ENCODE data around the gene ACOT12.
A peak's percentile ranks its signal among the peaks of the same experiment; 100 is the strongest.

Gene ACOT12

GRCh38 chr5:81292130-81292529, 101.8 kb downstream of the ACOT12 start:
- Histone ChIP-seq H3K9me3 (ENCODE audit: insufficient read depth, low read length) (peaks cover 10% of the 10 kb centered on the region; the same call in 1 of the 2 replicates), H3K79me2 (ENCODE audit: low read length) (peaks cover 17% of the 10 kb centered on the region; the same call in 1 of the 2 replicates), H3K27ac (ENCODE audit: low read length) (no peak overlapping the region), H3K4me1 (ENCODE audit: low read length) (peaks cover 14% of the 10 kb centered on the region), H4K20me1 (ENCODE audit: insufficient read depth, low read length) (no peaks in the 10 kb centered on the region), H3K4me2 (ENCODE audit: low read length) (no peak overlapping the region), H3K36me3 (replicated peaks; ENCODE audit: low read depth, low read length) (peaks cover 14% of the 10 kb centered on the region), H3K9ac (ENCODE audit: low read length) (no peak overlapping the region), H2AFZ (ENCODE audit: low read depth, low read length) (no peak overlapping the region), H3K27me3 (ENCODE audit: low read depth, low read length) (no peaks in the 10 kb centered on the region), H3K4me3 (ENCODE audit: low read length) (no peak overlapping the region)
- TF ChIP-seq EZH2phosphoT487 (IDR thresholded peaks at IDR 0.05; ENCODE audit: low read depth): no peak
- TF ChIP-seq CTCF (IDR thresholded peaks at IDR 0.05; ENCODE audit: low read depth, low read length): no peak

- Histone ChIP-seq H2AFZ (ENCODE audit: low read depth, low read length) (no peak overlapping the region), H3K4me2 (ENCODE audit: low read length) (no peak overlapping the region), H3K27ac (ENCODE audit: low read length) (no peak overlapping the region), H3K36me3 (replicated peaks; ENCODE audit: low read depth, low read length) (peaks cover 14% of the 10 kb centered on the region), H4K20me1 (ENCODE audit: insufficient read depth, low read length) (no peaks in the 10 kb centered on the region), H3K4me1 (ENCODE audit: low read length) (peaks cover 16% of the 10 kb centered on the region), H3K9ac (ENCODE audit: low read length) (no peak overlapping the region), H3K9me3 (ENCODE audit: insufficient read depth, low read length) (peaks cover 10% of the 10 kb centered on the region; the same call in 1 of the 2 replicates), H3K27me3 (ENCODE audit: low read depth, low read length) (no peaks in the 10 kb centered on the region), H3K4me3 (ENCODE audit: low read length) (no peak overlapping the region), H3K79me2 (ENCODE audit: low read length) (peaks cover 17% of the 10 kb centered on the region; the same call in 1 of the 2 replicates)
- no peak for TF ChIP-seq EZH2phosphoT487 (IDR thresholded peaks at IDR 0.05; ENCODE audit: low read depth)
- TF ChIP-seq CTCF (IDR thresholded peaks at IDR 0.05; ENCODE audit: low read depth, low read length): no peak
Measured at GRCh38 chr5:81290146-81290545, 103.8 kb downstream of the ACOT12 start.

- no peak overlapping the region for H2AFZ ChIP-seq (ENCODE audit: low read depth, low read length)
- peak overlapping the region; percentile 24; the same call in 1 of the 2 replicates for H3K27ac ChIP-seq (ENCODE audit: low read length)
- TF ChIP-seq CTCF (IDR thresholded peaks at IDR 0.05; ENCODE audit: low read depth, low read length): no peak
- no peak for TF ChIP-seq EZH2phosphoT487 (IDR thresholded peaks at IDR 0.05; ENCODE audit: low read depth)
- H3K9me3 ChIP-seq (ENCODE audit: insufficient read depth, low read length): peaks cover 10% of the 10 kb centered on the region; the same call in 1 of the 2 replicates
- peaks cover 12% of the 10 kb centered on the region for H3K36me3 ChIP-seq (replicated peaks; ENCODE audit: low read depth, low read length)
- H3K4me1 ChIP-seq (ENCODE audit: low read length): peaks cover 16% of the 10 kb centered on the region
- peak overlapping the region; percentile 33 for H3K4me3 ChIP-seq (ENCODE audit: low read length)
- H3K79me2 ChIP-seq (ENCODE audit: low read length): peaks cover 13% of the 10 kb centered on the region; the same call in 1 of the 2 replicates
- no peak overlapping the region for H3K9ac ChIP-seq (ENCODE audit: low read length)
- peak overlapping the region; percentile 48 for H3K4me2 ChIP-seq (ENCODE audit: low read length)
- H4K20me1 ChIP-seq (ENCODE audit: insufficient read depth, low read length): no peaks in the 10 kb centered on the region
- no peaks in the 10 kb centered on the region for H3K27me3 ChIP-seq (ENCODE audit: low read depth, low read length)
Measured at GRCh38 chr5:81288021-81288433, 105.9 kb downstream of the ACOT12 start.

- no peak overlapping the region for H3K27ac ChIP-seq (ENCODE audit: low read length)
- no peak overlapping the region for H3K4me2 ChIP-seq (ENCODE audit: low read length)
- H2AFZ ChIP-seq (ENCODE audit: low read depth, low read length): no peak overlapping the region
- H3K9ac ChIP-seq (ENCODE audit: low read length): no peak overlapping the region
- H3K36me3 ChIP-seq (replicated peaks; ENCODE audit: low read depth, low read length): no peaks in the 10 kb centered on the region
- no peak for TF ChIP-seq CTCF (IDR thresholded peaks at IDR 0.05; ENCODE audit: low read depth, low read length)
- TF ChIP-seq EZH2phosphoT487 (IDR thresholded peaks at IDR 0.05; ENCODE audit: low read depth): no peak
- no peak overlapping the region for H3K4me3 ChIP-seq (ENCODE audit: low read length)
- peaks cover 16% of the 10 kb centered on the region for H3K4me1 ChIP-seq (ENCODE audit: low read length)
- no peaks in the 10 kb centered on the region for H3K27me3 ChIP-seq (ENCODE audit: low read depth, low read length)
- H3K79me2 ChIP-seq (ENCODE audit: low read length): peaks cover 4% of the 10 kb centered on the region; the same call in 1 of the 2 replicates
- H4K20me1 ChIP-seq (ENCODE audit: insufficient read depth, low read length): no peaks in the 10 kb centered on the region
- no peaks in the 10 kb centered on the region for H3K9me3 ChIP-seq (ENCODE audit: insufficient read depth, low read length)
Measured at GRCh38 chr5:81286059-81286617, 107.8 kb downstream of the ACOT12 start.

Data from OCI-LY3 (cell line).